ENCODE results near the gene CEP350.
"Not testable (repeated sequence)": the region's sequence is repeated elsewhere in the genome, so short reads cannot be mapped to it uniquely, and the experiment has no call there.

The CEP350 gene

GRCh38 chr1:180131510-180131909 is 176.9 kb downstream of the CEP350 start:
- DNase-seq, result no peak

- no peak for DNase-seq
Observed at GRCh38 chr1:180133193-180133592, 178.6 kb downstream of the CEP350 start.

GRCh38 chr1:180133688-180134087 is 179.1 kb downstream of the CEP350 start:
- DNase-seq, result not testable (repeated sequence)

DNA sequence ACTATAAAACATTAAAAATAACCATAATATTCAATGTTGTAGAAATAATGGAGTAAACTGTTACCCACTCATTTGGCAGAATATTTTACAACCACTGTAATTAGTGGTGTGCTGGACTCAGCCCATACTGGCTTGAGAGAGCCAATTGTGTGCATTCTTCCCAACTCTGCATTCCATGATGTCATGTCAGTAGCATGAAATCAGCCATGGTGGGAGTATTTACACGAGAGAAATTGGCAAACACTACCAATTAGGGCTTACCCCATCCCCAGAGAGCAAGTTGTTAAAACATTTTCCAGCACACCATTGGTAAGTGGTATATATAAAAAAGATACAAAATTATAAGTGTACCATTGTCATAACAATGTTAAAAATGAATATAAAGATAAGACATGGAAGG is 180.9 kb downstream of the CEP350 start:
- no peak for DNase-seq

GRCh38 chr1:180136331-180136967 is 181.8 kb downstream of the CEP350 start:
- DNase-seq, result no peak

DNA sequence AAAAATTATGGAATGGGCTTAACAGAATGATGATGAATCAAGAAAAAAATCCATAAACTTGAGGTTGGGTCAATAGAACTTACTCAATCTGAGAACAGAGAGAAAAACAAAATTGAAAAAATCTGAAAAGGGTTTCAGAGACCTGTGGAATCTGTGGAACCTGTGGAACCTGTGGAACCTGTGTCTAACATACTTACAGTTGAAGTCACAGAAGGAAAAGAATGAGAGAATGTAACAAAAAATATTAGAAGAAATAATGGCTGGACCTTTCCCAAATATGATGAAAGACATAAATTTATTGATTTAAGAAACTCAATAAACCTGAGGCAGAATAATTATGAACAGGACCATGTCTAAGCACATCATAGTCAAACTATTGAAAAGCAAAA is 182.4 kb downstream of the CEP350 start:
- no peak for DNase-seq

GRCh38 chr1:180137776-180138175 is 183.2 kb downstream of the CEP350 start:
- DNase-seq, result no peak

GRCh38 chr1:180141381-180141934 is 186.8 kb downstream of the CEP350 start:
- DNase-seq, result no peak

DNA sequence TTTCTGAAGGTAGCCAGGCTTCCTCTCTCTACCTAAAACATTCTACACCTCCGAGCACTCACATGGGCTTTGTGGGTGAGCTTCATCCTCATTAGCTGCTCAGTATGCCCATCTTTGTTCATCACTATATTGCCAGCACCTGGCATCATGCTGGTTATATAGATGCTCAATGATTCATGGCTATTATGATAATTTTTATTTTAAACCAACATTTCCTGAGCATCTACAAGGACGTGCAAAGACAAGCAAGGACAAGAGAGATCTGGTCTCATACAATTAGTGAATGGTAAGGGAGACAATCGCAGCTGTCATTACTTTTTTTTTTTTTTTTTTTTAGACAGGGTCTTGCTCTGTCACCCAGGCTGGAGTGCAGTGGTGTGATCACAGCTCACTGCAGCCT is 188.7 kb downstream of the CEP350 start:
- DNase-seq, result no peak

- DNase-seq, result no peak
Observed at GRCh38 chr1:180144659-180145357, 190.2 kb downstream of the CEP350 start.

- no peak for DNase-seq
Observed at GRCh38 chr1:180145446-180145845, 190.8 kb downstream of the CEP350 start.

GRCh38 chr1:180150982-180151381 is 196.4 kb downstream of the CEP350 start:
- DNase-seq, result no peak

GRCh38 chr1:180151508-180151907 is 196.9 kb downstream of the CEP350 start:
- DNase-seq, result no peak

DNA sequence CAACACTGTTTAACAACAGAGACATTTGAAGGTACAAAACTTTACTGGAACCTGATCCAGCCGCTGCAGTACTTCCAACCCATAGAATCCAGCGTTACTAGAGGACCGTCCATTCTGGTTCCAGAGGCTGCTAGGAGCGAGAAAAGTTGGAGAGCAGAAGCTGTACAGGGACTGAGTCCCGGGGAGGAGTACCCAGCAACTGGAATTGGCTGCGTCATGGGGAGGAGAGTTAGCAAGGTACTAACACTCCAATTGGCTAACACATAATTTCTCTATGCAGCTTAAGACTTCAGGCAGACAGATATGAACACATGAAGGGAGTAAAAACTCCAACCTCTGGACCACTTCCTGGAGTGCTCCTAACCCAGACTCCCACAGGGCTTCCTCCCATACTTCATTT is 198.0 kb downstream of the CEP350 start:
- DNase-seq, result no peak

DNA sequence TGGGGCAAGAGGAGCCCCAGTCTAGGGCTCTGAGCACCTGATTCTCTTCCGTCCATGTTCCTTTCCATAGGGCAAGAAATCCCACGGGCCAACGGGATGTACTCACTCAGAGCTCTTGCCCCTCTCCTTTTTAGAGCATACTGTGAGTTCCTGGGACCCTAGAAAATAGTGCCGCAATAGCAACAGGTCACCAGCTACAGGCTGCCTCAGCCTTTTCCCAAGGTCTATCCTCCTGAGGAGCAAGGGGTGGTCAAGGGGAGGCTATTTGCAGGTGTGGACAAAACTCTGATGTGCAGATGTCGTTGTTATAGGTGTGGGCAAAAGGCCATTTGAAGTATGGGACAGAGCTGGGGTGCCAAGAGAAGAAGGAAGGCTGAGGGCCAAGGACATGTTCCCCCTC is 198.4 kb downstream of the CEP350 start:
- no peak for DNase-seq

DNA sequence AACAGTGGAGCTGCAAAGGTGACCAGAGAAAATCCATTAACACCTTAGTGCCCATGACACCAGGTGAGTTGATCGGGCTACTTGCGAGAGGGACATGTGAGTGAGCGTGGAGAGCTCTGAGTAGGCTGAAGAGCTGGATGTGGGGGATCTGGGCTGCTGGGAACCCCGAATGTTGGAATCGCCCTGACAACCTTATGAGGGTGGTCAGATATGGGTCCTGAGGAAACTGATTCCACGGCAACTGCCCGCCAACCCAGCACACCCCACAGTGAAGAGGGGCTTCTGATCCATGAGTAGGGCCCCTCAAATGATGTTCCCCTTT is 199.4 kb downstream of the CEP350 start:
- DNase-seq, result no peak

DNA sequence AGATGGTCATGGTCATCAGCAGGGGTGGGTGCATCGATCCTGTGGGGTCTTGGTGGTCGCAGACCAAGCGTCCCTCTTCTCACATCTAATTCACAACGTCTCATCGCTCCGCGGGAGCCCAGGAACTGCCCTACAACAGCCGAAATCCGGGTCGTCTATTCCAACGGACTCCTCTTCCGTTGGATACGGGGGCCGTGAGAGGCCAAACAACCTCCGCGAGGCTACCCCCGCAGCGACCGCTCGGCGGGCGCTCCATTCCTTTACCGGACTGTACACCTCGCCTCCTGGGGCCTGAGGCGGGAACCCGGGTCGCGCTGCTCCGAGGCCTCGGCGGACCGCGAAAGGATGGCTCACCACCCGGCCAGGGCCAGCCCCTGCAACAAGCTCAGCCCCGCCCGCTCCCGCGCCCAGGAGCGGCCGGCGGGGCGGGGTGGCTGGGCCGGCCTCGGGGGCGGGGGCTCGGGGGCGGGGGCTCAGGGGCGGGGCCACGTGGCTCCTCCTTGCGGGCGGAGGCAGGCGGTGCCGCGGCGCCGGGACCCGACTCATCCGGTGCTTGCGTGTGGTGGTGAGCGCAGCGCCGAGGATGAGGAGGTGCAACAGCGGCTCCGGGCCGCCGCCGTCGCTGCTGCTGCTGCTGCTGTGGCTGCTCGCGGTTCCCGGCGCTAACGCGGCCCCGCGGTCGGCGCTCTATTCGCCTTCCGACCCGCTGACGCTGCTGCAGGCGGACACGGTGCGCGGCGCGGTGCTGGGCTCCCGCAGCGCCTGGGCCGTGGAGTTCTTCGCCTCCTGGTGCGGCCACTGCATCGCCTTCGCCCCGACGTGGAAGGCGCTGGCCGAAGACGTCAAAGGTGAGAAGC is 199.9 kb downstream of the CEP350 start, which contains the start of gene QSOX1:
Gene QSOX1 (plus strand): TSS at position 545 of the 857 bp plus-strand sequence. CDS start 39 bp downstream, at position 584.
- peak; percentile 88 for DNase-seq

GRCh38 chr1:180155182-180155682 is 200.6 kb downstream of the CEP350 start:
- DNase-seq, result peak; percentile 15

GRCh38 chr1:180156201-180156600 is 201.6 kb downstream of the CEP350 start:
- DNase-seq, result no peak

- DNase-seq, result no peak
Observed at GRCh38 chr1:180156631-180157091, 202.1 kb downstream of the CEP350 start.

DNA sequence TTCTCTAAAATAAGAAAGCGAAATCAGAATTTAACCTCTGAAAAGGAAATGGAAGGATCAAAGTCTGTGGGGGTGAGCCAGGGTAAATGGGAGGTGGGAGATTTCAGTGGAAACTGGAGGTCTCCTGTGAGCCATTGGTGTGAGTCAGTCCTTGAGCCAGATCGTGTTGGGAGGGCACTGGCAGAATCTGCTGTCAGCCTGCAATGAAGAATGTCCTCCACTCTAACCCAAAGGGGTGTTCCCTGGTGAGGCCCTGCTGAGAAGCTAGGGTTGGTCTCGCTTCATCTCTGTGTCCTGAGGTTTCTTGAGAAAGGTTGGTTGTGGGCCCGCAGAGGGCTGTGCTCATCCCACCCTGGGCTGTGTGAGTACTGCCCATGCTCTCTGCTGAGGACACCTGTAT is 202.5 kb downstream of the CEP350 start:
- DNase-seq, result no peak

GRCh38 chr1:180157576-180158057 is 203.0 kb downstream of the CEP350 start:
- DNase-seq, result no peak

Measured in stimulated activated CD4-positive, alpha-beta T cell treated with anti-CD3 and anti-CD28 coated beads, Interleukin-4, amount 100 ng/mL, for 24 hours (primary cell).